ENCODE results near the gene AFG3L2.
"Not testable (repeated sequence)": the region's sequence is repeated elsewhere in the genome, so short reads cannot be mapped to it uniquely, and the experiment has no call there.

The AFG3L2 gene

DNA sequence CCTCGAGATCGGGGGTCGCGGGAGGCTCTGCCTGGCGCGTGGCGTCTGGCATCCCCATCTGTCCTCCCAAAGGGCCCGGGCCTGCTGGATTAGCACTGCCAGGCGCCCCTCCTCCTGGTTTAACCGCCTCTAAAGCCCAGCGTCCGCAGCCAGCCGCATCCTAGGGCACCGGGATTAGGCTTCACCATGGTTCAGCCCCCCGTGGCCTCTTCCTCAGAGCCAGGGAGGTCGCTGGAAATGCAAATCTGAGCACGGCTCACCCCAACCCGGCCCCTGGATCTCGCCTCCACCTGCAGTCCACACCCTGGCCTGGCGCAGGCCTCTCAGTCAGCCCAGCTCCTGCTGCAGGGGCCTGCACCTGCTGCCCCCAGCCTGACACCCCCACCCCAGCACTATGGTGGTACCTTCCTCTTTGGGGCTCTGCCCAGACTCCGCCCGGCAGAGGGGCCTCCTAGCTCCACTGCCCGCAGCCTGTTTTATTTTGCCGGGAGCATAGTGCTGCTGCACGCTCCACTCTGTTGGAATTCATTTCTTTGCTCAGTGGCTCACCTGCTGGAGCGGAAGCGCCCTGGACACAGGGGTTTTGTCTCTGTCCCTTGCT, 43.9 kb upstream of the AFG3L2 start:
- in situ Hi-C loops (cut with HindIII; ENCODE audit: low sequenced_read_pairs), result no loop called here
- TF ChIP-seq, protein P1, sequence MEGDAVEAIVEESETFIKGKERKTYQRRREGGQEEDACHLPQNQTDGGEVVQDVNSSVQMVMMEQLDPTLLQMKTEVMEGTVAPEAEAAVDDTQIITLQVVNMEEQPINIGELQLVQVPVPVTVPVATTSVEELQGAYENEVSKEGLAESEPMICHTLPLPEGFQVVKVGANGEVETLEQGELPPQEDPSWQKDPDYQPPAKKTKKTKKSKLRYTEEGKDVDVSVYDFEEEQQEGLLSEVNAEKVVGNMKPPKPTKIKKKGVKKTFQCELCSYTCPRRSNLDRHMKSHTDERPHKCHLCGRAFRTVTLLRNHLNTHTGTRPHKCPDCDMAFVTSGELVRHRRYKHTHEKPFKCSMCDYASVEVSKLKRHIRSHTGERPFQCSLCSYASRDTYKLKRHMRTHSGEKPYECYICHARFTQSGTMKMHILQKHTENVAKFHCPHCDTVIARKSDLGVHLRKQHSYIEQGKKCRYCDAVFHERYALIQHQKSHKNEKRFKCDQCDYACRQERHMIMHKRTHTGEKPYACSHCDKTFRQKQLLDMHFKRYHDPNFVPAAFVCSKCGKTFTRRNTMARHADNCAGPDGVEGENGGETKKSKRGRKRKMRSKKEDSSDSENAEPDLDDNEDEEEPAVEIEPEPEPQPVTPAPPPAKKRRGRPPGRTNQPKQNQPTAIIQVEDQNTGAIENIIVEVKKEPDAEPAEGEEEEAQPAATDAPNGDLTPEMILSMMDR (IDR thresholded peaks at IDR 0.05; ENCODE audit: low read depth, low read length, missing control alignments), result no peak
- DNase-seq (ENCODE audit: low read depth), result no peak
- peak overlapping the region; percentile 21 for H3K4me3 ChIP-seq (ENCODE audit: low read depth, low read length)

DNA sequence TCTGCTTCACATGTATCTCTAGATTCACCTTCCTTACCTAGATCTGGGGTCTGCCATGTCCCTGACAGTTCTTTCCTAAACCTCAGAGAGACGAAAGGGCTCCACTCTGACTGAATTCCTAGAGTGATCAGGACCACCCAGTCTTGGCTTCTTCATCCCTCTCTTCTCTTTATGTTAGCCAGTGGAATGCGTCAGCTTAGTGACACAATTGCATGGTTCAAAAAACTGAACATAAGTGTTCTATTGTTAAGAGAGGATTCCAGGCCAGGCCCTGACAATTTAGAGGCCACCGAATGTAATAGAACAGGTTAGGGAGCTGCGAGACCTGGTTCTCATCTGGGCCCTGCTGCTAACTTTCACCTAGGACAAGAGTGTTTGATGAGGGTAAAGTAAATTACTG, 40.7 kb upstream of the AFG3L2 start:
- in situ Hi-C loops (cut with HindIII; ENCODE audit: low sequenced_read_pairs), result no loop called here
- DNase-seq (ENCODE audit: low read depth), result no peak
- TF ChIP-seq, protein P1 (IDR thresholded peaks at IDR 0.05; ENCODE audit: low read depth, low read length, missing control alignments), result no peak

DNA sequence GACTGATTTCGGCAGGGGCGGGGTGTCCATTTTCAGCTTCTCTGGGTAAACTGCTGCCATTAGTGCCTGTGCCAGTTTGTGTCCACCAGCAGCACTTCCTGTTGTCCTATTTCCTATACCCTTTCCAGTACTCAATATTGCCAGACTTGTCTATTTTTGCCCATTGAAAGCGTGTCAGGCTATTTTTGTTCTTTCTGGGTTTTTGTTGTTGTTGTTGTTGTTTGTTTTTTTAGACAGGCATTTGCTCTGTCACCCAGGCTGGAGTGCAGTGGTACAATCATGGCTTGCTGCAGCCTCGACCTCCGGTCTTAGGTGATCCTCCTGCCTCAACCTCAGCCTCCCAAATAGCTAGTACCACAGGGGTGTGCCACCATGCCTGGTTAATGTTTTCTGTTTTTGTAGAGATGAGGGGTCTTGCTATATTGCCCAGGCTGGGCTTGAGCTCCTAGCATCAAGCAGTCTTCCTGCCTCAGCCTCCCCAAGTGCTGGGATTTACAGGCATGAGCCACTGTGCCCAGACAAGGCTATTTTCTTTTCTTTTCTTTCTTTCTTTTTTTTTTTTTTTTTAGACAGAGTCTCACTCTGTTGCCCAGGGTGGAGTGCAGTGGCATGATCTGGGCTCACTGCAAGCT, 39.2 kb upstream of the AFG3L2 start:
- TF ChIP-seq, protein P1 (IDR thresholded peaks at IDR 0.05; ENCODE audit: low read depth, low read length, missing control alignments), result no peak
- H3K4me3 ChIP-seq (ENCODE audit: low read depth, low read length), result no peak overlapping the region
- no peak for DNase-seq (ENCODE audit: low read depth)
- in situ Hi-C loops (cut with HindIII; ENCODE audit: low sequenced_read_pairs), result no loop called here

More for the DNA sequence above, 40.7 kb upstream of the AFG3L2 start:
- no peak overlapping the region for H3K4me3 ChIP-seq (ENCODE audit: low read depth, low read length)

DNA sequence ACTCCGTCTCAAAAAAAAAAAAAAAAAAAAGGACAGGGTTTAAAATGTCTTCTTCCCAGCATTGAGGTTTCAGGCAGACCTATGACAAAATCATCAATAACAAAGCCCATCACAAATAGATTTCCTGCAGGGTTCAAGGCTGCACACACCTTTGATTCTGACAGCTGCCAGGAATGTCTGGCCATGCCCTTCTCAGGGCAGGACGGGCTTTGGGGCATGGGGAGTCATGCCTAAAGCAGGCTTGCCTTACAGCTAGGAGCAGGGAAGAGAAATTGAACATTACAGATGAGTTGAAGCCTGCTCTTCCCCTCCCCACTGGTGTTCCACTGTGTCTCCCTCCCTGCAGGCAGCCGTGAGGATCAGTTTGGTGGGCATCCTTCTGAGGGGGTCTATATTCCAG, 34.4 kb upstream of the AFG3L2 start:
- in situ Hi-C loops (cut with HindIII; ENCODE audit: low sequenced_read_pairs), result no loop called here
- TF ChIP-seq, protein P1 (IDR thresholded peaks at IDR 0.05; ENCODE audit: low read depth, low read length, missing control alignments), result no peak
- no peak overlapping the region for H3K4me3 ChIP-seq (ENCODE audit: low read depth, low read length)
- no peak for DNase-seq (ENCODE audit: low read depth)

DNA sequence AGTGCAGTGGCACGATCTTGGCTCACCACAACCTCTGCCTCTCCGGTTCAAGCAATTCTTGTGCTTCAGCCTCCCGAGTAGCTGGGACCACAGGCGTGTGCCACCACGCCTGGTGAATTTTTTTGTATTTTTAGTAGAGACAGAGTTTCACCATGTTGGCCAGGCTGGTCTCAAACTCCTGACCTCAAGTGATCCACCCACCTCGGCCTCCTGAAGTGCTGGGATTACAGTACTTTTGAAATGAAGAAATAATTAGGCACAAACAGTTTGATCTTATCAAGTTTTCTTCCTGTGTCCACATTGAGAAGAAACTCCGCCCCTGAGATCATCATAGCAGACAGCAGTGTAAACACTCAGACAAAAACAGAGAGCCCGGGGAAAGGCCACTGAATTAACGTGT, 33.7 kb upstream of the AFG3L2 start:
- in situ Hi-C loops (cut with HindIII; ENCODE audit: low sequenced_read_pairs); H3K4me3 ChIP-seq (ENCODE audit: low read depth, low read length); DNase-seq (ENCODE audit: low read depth): not testable (repeated sequence)

DNA sequence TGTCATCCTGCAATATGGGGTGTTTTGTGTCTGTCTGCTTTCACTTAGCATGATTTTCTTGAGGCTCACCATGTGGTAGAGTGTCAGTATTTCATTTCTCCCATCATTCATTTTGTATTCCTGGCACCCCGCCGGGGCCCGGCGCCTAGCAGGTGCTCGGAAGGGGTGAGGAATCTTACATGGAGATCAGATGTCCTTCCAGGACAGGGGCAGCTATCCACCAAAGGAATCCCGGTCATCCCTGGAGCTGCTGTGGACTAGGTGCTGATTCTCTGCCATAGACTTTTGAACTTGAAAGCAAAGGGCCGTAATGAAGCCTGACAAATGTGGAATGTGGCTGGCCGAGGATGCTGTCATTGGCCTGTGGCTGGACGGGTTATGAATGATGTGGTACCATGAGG, 33.1 kb upstream of the AFG3L2 start:
- no peak overlapping the region for H3K4me3 ChIP-seq (ENCODE audit: low read depth, low read length)
- in situ Hi-C loops (cut with HindIII; ENCODE audit: low sequenced_read_pairs), result no loop called here
- TF ChIP-seq, protein P1 (IDR thresholded peaks at IDR 0.05; ENCODE audit: low read depth, low read length, missing control alignments), result no peak
- peak; percentile 28 for DNase-seq (ENCODE audit: low read depth)

DNA sequence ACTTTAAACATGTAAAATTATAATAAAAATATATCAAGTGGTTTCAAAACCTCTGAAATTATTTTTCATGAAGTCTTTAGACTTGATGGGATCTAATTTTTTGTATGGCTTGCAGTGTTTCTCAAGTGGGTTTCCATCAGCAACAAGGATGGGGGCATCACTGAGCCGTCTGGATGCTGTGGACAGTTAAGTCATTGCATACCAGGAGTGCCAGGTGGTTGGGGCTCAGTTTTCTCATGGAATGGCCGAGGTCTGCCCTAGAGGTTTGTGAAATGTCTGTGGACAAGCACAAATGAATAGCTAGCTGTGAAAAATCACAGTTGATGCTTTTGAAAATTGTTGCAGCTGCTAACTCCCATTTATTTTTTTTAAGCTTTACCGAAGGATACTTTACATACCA, 32.4 kb upstream of the AFG3L2 start:
- TF ChIP-seq, protein P1 (IDR thresholded peaks at IDR 0.05; ENCODE audit: low read depth, low read length, missing control alignments), result no peak
- in situ Hi-C loops (cut with HindIII; ENCODE audit: low sequenced_read_pairs), result no loop called here
- DNase-seq (ENCODE audit: low read depth), result no peak
- H3K4me3 ChIP-seq (ENCODE audit: low read depth, low read length), result no peak overlapping the region
